Myocyte (in vitro differentiated cells): ENCODE measurements around the gene MRPL19. TPM values are rescaled to one million over a fixed set of nuclear protein-coding genes. Genes with fewer than 3 reads are reported as not detected.
A peak's percentile ranks its signal among the peaks of the same experiment; 100 is the strongest.
"Not testable (repeated sequence)": the region's sequence is repeated elsewhere in the genome, so short reads cannot be mapped to it uniquely, and the experiment has no call there.

Experiments used
- DNase-seq: peaks from one replicate; pipeline ENCODE4 v3.0.0-alpha.2; 2012; ENCODE audit warnings: low read depth
- total RNA-seq: library from RNA; depleted of rRNA; stranded (reverse); fragments of >200 nt; gene quantifications from 2 replicates; pipeline ENCODE4 v1.2.3, GENCODE V29; 2014

The MRPL19 gene
- total RNA-seq, 1 donor from 2014 or later = 63.8 TPM

DNA sequence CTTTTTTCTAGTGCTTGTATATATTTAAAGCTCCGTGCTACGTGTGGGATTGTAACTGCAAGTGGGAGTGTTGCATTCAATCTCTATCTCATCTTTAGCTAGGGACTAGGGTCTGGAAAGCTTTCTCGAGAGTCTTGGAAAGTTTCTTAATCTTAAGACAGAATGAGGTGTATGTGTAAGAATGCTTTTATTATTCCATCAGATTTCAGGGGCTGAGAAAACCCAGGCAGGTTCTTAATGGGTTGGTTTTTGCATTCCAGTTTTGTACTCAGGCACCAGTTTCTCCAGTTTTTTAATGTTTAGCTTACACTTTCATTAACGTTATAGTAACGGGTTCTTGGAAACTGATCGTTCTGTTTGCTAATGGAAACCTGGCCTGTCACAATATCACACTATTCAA lies 20.3 kb downstream of the MRPL19 start:
- DNase-seq = no peak

DNA sequence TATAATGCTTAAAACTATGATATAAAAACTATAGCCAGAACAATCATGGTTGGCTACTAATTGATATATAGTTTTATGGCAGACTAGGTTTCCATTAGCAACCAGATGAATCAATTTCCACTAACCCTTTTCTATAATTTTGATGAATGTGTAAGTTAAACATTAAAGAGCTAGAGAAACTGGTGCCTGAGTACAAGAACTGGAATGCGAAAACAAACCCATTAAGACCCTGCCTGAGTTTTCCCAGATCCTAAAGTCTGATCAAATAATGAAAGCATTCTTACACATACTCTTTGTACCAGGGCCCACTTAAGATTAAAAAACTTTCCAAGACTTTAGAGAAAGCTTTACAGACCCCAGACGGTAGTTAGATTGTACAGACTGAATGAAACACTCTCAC lies 21.3 kb downstream of the MRPL19 start:
- DNase-seq = no peak

DNA sequence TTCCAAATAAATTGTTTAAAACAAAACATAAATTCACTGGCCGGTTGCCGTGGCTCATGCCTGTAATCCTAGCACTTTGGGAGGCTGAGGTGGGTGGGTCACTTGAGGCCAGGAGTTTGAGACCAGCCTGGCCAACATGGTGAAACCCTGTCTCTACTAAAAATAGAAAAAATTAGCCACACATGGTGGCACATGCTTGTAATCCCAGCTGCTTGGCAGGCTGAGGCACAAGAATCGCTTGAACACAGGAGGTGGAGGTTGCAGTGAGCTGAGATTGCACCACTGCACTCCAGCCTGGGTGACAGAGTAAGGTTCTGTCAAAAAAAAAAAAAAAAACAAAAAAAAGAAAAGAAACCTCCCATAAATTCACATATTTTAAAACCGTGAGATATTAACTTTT lies 28.8 kb downstream of the MRPL19 start:
- peak; percentile 82 for DNase-seq

DNA sequence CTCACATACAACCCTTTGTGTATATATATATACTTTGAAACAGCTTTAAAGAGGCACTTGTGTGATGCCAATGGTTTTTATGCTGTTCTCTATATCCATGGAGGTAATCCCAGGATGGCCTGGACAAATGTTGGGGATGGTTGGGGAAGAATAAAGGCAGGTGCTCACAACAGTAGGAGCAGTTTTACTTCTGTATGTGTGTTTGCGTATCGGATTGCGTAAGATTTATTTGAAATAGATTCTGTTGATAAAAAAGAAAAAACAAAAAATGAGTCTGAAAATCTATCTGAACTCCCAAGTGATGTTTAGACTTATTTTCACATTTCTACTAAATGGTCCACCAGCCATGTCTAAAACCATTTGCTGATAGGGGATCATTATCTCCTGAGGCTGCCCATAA lies 29.3 kb downstream of the MRPL19 start:
- DNase-seq = no peak

DNA sequence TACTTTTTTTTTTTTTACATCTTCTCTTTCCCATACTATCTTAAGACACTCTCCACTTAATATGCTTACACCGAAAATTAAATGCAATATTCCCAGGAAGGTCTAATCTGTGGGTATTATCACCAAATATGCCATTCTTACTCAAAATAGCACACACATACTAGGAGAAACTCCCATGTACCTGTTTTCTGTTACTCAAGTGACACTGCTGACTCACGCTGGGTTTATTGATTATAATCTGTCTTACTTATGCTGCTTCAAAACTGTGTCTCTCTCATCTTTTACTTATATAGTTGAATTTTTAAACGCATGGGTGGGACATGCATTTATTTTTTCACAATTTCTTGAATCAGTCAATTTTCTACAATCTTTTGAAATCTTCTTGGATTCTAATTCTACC lies 29.9 kb downstream of the MRPL19 start:
- DNase-seq = no peak

DNA sequence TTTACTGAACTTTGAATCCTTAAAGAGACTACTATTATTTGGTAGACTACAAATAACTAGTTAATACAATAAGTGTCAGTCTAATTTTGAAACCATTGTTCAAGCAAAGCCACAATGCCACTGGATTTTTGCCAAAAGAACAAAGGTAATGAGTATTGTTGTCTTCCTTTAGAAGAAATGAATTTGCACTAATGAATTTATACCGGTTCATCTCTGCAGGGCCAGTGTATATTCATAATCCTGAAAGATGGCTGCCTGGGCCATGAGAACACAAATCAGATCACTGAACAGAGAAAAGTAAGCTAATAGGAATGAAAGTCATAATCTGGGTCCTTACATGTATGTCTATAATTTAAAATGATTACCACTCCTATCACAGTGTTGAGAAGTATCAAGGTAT lies 33.0 kb downstream of the MRPL19 start:
- no peak for DNase-seq

DNA sequence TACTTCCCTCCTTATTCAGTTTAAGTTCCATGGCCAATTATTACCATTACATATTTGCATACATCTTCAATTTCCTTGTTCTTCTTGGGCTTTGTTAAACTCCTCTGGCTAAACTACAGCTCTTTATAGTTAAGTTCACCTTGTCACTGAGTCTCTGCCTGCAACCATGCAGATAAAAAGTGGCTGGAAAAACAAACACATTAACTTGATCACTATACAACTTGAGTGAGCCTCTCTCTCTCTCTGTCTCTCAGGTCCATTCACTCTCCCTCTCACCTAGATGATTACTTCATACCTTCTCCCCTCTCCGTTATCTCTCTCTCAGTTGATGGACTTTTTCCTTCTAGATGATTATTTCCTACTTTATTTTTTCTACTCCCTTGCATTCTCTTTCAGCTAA lies 33.8 kb downstream of the MRPL19 start:
- DNase-seq = no peak

DNA sequence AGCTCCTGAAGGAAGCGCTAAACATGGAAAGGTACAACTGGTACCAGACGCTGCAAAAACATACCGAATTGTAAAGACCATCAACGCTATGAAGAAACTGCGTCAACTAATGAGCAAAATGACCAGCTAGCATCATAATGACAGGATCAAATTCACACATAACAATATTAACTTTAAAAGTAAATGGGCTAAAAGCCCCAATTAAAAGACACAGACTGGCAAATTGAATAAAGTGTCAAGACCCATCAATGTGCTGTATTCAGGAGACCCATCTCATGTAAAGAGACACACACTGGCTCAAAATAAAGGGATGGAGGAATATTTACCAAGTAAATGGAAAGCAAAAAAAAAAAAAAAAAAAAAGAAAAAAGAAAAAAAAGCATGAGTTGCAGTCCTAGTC lies 36.8 kb downstream of the MRPL19 start:
- DNase-seq = not testable (repeated sequence)

DNA sequence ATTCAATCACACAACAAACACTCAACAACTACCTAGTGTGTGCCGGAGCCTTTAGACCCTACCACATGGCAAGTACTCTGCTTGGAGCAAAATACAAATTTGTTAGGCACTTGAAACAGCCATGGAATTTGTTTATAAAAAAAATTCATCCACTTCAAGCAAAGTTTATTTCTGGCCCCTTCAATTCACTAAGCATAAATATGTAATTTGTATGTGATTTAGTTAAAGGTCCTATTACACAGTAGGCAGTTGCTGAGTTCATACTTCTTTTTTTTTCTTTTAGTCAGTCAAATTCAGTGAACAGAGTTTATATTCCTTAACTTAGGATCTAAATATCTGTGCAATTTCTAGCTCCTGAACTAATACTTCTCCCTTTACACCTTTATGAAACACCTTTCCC lies 41.6 kb downstream of the MRPL19 start:
- no peak for DNase-seq

DNA sequence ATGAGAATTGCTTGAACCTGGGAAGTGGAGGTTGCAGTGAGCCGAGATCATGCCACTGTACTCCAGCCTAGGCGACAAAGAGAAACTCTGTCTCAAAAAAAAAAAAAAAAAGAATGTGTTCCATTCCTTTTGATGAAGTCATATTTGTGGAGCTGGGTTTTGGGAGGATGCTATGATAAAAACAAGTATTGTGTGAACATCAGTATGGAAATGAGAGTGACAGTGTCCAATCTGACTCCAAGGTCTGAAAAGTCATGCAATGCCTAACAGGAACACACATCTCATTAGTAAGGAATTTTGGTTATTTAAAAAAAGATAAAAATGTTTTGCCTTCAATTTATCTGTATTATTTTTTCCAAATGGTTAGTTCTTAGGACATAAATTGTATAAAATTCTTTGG lies 52.3 kb downstream of the MRPL19 start:
- DNase-seq = no peak

DNA sequence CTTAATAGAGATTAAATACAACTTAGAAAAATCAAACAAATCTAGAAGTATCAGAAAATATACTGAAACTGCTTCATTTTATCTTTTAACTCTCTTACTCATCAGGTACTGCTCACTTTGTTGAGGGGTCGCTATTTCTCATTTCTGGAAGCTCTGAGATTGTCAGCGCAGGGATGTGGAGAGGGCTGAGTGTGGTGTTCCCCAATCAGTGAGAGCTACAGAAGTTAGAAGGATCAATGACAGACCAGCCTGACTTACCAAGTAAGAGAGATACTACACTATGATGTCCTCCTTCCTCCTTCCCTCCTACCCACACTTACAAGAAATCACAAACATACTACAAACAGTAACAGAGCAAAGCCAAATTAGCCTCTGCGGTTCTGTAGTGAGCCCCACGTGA lies 56.0 kb downstream of the MRPL19 start:
- no peak for DNase-seq

DNA sequence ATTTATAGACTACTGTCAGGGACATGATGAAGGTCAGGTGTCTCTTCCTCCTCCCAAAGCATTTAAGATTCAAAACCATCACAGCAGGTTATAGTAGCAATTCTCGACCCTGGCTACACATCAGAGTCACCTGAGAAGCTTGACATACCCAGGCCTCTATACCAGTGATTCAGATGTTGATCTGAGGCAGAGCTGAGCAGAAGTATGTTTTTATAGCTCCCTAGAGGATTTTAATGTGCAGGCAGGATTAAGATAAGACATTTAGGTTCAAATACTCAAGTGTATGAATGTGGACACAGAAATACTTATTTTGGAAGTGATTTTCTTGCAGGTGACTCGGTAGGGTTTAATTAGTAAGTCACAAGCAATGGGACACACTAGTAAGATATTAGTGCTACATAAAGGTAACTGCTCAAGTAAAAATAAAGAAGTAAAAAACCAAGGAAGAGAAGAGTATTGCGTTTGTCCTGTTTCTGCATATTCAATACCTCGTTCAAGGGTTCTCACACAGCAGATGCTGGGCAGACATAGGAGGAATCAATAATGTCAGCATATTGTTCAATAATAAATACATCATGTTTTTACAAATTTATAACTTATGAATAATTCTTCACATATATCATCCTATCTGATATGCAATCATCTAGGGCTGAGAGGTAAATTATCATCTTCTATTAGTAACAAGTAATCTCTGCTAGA lies 57.2 kb downstream of the MRPL19 start:
- no peak for DNase-seq

DNA sequence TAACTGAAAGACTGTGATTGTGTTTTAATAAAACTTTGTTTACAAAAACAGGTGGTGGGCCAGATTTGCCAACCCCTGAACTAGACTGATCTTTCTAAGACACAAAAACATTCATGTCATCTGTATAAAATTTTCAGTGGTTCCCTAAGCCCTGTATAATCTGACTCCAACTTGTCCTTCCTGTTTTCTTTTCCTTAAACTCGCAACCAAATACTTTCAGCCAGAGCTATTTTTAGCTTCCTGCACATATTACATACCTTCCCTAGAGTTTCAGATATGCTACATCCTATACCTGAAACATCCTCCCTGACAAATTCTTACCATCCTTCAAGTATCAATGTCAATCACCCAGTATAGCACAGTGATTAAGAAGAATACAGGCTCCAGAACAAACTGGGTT lies 59.3 kb downstream of the MRPL19 start:
- DNase-seq = no peak

DNA sequence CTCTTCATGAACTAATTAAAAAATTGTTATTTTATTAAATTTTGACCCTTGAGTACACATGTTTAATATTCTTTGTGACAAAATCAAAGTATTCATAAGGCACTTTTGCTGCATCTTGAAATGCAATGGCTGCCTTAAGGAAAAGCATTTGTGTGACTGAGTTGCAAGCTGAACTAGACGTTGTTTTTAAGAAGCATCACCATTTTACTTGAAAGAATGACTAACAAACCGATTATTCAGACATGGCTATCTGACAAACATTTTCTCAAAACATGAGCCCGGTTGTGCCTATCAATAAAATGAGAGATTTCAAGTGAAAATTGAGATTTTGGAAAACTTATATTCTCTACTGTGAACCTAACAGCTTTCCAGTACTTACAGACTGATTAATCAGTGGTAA lies 61.3 kb downstream of the MRPL19 start:
- no peak for DNase-seq

DNA sequence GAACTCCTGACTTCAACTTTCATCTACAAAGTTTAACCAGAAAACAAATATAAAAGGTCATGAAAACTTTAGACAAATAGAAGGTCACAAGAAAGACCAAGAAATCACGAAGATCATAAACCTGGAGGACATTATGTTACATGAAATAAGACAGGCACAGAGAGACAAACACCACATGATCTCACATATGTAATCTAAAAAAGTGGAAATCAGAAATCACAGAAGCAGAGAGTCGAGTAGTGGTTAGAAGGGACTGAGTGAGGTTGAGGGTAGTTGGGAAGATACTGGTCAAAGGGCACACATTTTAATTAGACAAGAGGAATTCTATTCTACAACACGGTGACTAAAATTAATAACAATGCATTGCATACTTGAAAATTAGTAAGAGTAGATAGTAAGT lies 62.7 kb downstream of the MRPL19 start:
- peak; percentile 1 for DNase-seq

DNA sequence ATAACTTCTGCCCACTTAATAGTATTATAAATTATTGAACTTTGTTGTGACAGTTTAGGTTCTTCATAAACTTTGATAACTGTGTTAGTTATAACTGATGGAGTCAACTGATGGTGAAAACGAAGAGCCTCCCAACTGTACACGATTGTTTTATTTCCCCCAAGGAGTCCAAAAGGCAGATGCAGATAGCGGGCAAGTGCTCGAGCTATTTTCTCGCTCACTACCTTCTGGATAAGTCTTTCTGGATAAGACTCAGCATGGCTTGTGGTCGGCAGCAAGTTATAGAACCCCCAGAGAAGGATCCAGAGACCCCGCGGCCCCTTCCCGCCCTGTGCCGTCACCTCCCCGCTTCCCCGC lies 63.6 kb downstream of the MRPL19 start:
- DNase-seq = no peak

DNA sequence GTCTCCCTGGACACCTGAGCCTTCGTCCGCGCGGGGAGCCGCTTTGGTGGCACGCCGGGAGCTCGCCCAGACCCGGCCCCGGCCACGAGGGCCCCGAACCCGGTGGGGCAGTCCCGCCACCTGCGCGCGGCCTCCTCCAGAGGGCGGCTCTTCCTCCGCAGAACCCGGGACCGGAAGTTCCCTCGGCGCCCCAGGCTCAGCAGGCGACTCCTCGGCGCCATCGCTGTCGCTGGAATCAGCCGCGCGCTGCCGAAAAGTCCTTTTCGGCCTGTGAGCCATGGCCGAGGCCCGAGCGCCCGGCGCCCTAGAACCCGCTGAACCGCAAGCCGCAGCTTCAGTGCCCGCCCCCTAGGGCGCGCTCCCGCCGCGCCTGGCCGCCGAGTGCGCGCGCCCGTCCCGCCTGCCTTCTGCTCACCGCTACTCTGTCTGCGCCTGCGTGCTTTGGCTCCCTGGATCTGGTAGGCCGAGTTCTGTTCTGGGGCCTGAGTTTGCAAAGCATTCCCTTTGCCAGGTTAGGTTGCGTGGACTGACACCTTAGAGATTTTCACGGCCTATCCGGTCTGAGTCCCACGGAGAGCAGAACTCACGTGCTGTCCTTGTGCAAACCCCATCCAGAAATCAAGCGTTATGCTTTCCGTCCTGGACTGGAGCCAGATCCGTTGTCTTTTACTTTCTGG lies 64.1 kb downstream of the MRPL19 start, which contains the start of gene GCFC2:
TSS of gene GCFC2 (minus strand) at position 339 of the 677 bp plus-strand sequence. CDS start at position 279, 60 bp downstream.
- DNase-seq = peak; percentile 88

DNA sequence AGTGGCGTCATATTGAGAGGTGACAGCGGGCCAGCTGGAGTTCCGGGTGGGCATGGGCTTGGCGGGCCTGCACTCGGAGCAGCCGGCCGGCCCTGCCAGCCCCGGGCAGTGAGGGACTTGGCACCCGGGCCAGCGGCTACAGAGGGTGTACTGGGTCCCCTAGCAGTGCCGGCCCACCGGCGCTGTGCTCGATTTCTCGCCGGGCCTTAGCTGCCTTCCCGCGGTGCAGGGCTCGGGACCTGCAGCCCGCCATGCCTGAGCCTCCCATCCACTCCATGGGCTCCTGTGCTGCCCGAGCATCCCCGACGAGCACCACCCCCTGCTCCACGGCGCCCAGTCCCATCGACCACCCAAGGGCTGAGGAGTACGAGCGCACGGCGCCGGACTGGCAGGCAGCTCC lies 65.0 kb downstream of the MRPL19 start:
- not testable (repeated sequence) for DNase-seq

DNA sequence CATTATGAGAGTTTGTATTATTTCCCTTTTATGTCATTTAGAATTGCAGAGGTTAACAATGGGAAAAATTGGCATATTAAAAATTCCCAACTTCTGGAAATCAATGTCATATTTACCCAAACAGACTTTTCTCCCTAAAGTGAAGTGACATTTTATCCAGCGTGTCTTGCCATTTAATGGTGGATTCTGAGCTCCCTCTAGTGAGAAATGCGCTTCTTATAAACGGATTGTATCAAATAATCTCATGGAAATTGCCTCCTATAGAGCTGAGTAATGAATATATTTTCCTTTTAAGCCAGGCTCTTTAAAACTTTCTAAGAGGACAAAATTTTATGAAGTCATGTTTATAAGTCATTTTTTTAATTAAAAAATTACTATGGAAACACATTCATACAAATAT lies 69.8 kb downstream of the MRPL19 start:
- peak; percentile 10 for DNase-seq

DNA sequence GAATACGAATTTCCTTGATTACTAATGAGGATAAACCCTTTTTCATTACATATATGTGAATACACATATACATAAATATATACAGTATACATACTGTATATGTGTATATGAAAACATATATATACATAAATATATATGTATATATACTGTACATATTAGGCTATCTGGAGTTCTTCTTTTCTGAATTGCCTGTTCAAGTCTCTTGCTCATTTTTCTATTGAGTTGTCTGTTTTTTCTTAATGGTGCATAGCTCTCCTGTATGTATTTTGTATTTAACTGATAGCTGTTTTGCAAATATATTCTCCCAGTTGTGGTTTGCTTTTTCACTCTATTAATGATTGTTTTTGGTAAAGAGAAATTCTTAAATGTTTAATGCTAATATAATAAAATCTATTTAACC lies 73.0 kb downstream of the MRPL19 start:
- no peak for DNase-seq

DNA sequence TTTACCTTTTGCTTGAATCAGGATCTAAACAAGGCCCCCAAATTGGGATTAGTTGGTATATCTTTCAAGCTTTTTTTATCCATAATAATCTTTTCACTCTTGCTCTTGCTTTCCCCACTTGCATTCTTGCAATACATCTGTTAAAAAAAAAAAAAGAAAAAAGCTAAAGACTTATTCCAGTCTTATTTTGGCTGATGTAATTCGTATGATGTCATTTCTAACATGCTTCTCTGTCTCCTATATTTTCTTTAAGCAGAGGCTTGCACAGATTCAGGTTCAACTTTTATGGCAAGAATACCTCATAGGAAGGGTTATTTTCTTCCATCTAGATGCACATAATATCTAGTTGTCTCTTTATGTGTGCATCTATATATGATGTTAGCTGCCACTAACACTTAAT lies 73.9 kb downstream of the MRPL19 start:
- no peak for DNase-seq

DNA sequence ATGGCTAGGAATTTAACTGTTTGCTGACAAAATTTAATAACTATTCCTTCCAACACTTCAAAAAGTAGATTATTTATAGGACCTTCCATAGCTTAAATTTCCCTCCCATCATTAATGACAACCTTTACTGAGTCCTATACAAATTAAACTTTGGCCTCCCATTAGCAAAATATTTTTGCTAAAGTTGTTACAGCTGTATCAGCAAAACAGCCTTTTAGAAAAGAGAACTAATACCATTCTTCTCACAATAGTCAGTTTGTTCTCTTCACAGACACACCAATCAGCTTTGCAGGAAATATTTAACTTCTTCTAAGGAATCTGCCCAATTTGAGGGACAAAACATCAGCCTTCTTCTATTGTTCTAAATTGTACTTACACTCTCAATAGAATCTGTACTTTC lies 76.1 kb downstream of the MRPL19 start:
- no peak for DNase-seq
